GM13976 (cell line): ENCODE measurements around the gene ZNF396.

Source experiments
- DNase-seq: peaks from one replicate; pipeline ENCODE4 v3.0.0; 2012; ENCODE audit warnings: low spot score
- in situ Hi-C: fragments of 300-500 bp; cut with MboI; formaldehyde crosslinking; loops from one replicate; pipeline ENCODE4 v1.12.0; 2022; ENCODE audit warnings: low sequenced_read_pairs, mixed read lengths, inconsistent platforms; ENCODE audit not compliant: unreplicated experiment
- TF ChIP-seq, protein P1 (sequence below): IDR thresholded peaks from 2 replicates; pipeline ENCODE4 v1.5.1; 2012; ENCODE audit warnings: borderline replicate concordance, mild to moderate bottlenecking; ENCODE audit not compliant: insufficient read depth; ENCODE audit errors: extremely low read depth, missing control alignments, control extremely low read depth

The ZNF396 gene

DNA sequence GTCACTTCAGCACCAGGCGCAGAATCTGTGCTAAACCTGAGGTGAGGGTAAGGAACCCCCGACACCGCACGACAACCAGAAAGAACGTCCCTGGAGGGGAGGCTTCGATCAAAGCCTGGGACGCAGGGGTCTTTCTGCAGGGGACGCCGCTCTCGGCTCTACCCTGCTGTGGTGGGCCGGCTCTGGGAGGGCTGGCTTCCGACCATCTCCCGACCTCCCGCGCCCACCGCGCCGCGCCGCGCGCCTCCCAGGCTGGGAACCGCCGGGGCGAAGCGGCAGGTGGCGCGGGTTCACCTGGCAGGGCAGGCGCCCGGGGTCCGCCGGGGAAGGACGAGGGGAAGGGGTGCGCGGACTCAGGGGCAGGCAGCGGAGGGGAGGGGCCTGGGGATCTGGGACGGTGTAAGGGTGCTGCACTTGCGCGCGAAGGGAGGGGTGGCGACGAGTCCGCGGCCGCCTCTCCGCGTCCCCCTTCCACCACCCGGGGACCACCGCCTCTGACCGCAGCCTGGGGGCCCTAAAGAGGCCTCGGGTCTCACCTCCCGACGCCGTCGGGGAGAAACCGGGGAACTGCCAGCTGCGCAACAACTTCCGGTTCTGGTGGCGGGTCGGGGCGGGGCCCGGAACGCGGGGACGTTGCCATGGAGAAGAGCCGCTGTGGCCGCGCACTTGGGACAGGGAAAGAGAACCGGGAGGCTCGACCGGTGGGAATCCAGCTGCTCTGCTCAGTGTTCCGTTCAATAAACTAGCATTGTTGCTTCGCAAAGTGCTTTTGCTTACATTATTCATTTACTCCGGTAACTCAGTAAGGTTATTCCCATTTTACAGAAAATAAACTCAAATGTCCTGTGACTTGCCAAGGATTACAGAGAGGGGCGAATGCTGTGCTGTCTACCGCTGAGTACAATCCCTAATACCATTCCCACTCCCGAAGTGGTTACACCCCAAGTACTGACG is at the start of gene ZNF396:
ZNF396 (minus strand) TSS at position 596 of the 954 bp plus-strand sequence. CDS start 3,045 bp downstream, outside the sequence.
- in situ Hi-C loops, result loop anchor here (10.0 to 25.0 kb wide), 2 partner anchors 152 to 585 kb away; partner anchors contain the start of gene RMP24
- peak; percentile 85 for DNase-seq
- TF ChIP-seq, protein P1, sequence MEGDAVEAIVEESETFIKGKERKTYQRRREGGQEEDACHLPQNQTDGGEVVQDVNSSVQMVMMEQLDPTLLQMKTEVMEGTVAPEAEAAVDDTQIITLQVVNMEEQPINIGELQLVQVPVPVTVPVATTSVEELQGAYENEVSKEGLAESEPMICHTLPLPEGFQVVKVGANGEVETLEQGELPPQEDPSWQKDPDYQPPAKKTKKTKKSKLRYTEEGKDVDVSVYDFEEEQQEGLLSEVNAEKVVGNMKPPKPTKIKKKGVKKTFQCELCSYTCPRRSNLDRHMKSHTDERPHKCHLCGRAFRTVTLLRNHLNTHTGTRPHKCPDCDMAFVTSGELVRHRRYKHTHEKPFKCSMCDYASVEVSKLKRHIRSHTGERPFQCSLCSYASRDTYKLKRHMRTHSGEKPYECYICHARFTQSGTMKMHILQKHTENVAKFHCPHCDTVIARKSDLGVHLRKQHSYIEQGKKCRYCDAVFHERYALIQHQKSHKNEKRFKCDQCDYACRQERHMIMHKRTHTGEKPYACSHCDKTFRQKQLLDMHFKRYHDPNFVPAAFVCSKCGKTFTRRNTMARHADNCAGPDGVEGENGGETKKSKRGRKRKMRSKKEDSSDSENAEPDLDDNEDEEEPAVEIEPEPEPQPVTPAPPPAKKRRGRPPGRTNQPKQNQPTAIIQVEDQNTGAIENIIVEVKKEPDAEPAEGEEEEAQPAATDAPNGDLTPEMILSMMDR, result no peak

GRCh38 chr18:35426786-35427185 is 49.6 kb upstream of the ZNF396 start:
- DNase-seq, result no peak
- TF ChIP-seq, protein P1, result no peak
- in situ Hi-C loops, result no loop called here

DNA sequence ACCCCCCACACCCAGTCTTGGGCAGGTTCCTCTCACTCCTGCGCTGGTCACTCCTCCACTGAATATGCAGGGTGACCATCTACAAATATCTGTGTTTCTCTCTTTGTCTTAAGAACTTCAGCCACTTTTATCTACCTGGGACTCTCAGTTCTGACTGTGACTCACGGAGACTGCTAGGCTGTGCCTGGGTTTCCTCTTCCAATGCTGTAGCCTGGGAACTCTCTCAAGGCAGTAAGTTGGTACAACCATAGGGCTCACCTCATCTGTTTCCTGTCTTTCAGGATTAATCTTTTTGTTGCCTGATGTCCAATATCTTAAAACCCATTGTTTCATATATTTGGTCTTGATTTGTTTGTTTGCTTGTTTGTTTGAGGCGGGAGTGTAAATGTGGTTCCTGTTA is 47.2 kb upstream of the ZNF396 start:
- no peak for DNase-seq
- in situ Hi-C loops, result loop anchor here (25.0 kb wide), 1 partner anchor 338 kb away; no protein-coding TSS in a partner anchor
- TF ChIP-seq, protein P1, result no peak

DNA sequence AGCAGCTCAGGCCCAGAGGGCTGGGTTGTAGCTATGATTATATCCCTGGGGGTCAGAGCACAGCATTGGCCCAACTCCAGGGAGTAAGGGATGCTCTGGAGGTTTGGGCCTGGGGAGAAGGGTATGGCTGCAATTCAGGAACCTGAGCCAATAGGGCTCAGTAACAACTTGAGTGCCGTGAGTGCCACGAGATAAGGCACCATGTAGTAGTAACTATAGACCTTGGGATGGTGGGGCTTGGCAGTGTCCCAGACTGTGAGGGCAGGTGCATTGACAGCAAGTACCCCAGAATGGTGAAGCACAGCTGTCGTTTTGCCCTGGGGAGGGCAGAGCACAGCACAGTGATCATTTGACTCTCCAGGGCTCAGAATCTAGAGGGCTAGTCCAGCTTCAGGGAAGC is 45.1 kb upstream of the ZNF396 start:
- in situ Hi-C loops, result loop anchor here (25.0 kb wide), 1 partner anchor 340 kb away; no protein-coding TSS in a partner anchor
- DNase-seq, result no peak
- TF ChIP-seq, protein P1, result no peak

DNA sequence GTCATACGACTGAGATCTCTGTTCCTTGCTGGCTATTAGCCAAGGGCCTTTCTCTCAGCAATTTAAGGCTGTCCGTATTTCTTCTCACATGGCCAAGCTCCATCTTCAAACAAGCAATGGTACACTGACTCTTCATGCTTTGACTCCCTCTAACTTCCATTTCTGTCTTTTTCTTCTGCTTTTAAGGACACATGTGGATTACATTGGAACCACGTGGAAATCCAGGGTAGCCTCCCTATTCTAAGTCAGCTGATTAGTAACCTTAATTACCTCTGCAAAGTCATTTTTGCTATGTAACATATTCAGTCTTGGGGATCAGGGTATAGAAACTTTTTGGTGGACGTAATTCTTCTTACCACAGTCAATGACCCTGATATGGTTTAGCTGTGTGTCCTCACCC is 41.5 kb upstream of the ZNF396 start:
- DNase-seq, result no peak
- TF ChIP-seq, protein P1, result no peak
- in situ Hi-C loops, result loop anchor here (25.0 kb wide), 1 partner anchor 344 kb away; no protein-coding TSS in a partner anchor

GRCh38 chr18:35417223-35417622 is 40.1 kb upstream of the ZNF396 start:
- in situ Hi-C loops, result loop anchor here (25.0 kb wide), 1 partner anchor 345 kb away; no protein-coding TSS in a partner anchor
- TF ChIP-seq, protein P1, result no peak
- no peak for DNase-seq
